Activated CD8-positive, alpha-beta memory T cell treated with anti-CD3 and anti-CD28 coated beads for 1 hour (primary cell): ENCODE results near the gene TALDO1.

ENCODE experiments used
- DNase-seq, 2 donors: peaks; one replicate each; pipeline ENCODE4 v3.0.0-alpha.2; 2020; ENCODE audit warnings: low read depth in 1 of 2; ENCODE audit errors: extremely low read depth in 1 of 2

TALDO1 gene

GRCh38 chr11:714436-714835 lies 32.8 kb upstream of the TALDO1 start:
- DNase-seq = no peak

- no peak for DNase-seq
Measured at GRCh38 chr11:719214-720016, 27.8 kb upstream of the TALDO1 start.

- no peak for DNase-seq
Measured at GRCh38 chr11:720017-720641, 27.1 kb upstream of the TALDO1 start.

- DNase-seq = no peak
Measured at GRCh38 chr11:720642-721246, 26.5 kb upstream of the TALDO1 start.

- no peak for DNase-seq
Measured at GRCh38 chr11:721247-721740, 26.0 kb upstream of the TALDO1 start.

GRCh38 chr11:721741-722345 lies 25.4 kb upstream of the TALDO1 start:
- peak in 1 of 2 donors; percentile 25 for DNase-seq

GRCh38 chr11:722346-722811 lies 24.9 kb upstream of the TALDO1 start:
- DNase-seq = no peak

- peak in 1 of 2 donors; percentile 21 for DNase-seq
Measured at GRCh38 chr11:723120-723883, 24.0 kb upstream of the TALDO1 start.

- DNase-seq = no peak
Measured at GRCh38 chr11:724049-724777, 23.1 kb upstream of the TALDO1 start.

GRCh38 chr11:724778-725386 lies 22.4 kb upstream of the TALDO1 start:
- DNase-seq = no peak

- DNase-seq = no peak
Measured at GRCh38 chr11:725624-726202, 21.6 kb upstream of the TALDO1 start.

GRCh38 chr11:726278-727220 lies 20.7 kb upstream of the TALDO1 start:
- peak in 1 of 2 donors; percentile 42 for DNase-seq

GRCh38 chr11:727281-727701 lies 20.0 kb upstream of the TALDO1 start:
- no peak for DNase-seq

- DNase-seq = peak; percentile 42 to 74
Measured at GRCh38 chr11:727859-728748, 19.2 kb upstream of the TALDO1 start.

- DNase-seq = no peak
Measured at GRCh38 chr11:728901-729491, 18.3 kb upstream of the TALDO1 start.

GRCh38 chr11:729492-730074 lies 17.7 kb upstream of the TALDO1 start:
- no peak for DNase-seq
